MM.1S (cell line): ENCODE results near the gene MIPOL1.
"Not testable (repeated sequence)": the region's sequence is repeated elsewhere in the genome, so short reads cannot be mapped to it uniquely, and the experiment has no call there.

Experiments used
- EZH2phosphoT487 ChIP-seq: fragments of 300-600 bp; sonication (generic); IDR thresholded peaks from 2 replicates; pipeline ENCODE4 v1.6.1; 2018; ENCODE audit warnings: antibody characterized with exemption, low read length
- TF ChIP-seq, protein P1 (sequence below): fragments of 300-600 bp; sonication (generic); IDR thresholded peaks from 2 replicates; pipeline ENCODE4 v1.5.1; 2016; ENCODE audit warnings: antibody characterized with exemption, low read length, mixed read lengths

DNA sequence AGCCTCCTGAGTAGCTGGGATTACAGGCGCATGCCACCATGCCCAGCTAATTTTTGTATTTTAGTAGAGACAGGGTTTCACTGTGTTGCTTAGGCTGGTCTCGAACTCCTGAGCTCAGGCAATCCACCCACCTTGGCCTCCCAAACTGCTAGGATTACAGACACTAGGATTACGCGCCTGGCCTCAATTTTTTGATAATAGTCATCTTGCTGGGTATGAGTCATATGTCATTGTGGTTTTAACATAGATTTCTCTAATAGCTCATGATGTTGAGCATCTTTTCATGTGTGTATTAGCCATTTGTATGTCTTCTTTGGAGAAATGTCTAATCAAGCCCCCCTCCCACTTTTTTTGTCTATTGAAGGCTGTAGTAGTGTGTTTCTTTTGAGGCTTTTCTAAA, 38.3 kb downstream of the MIPOL1 start:
- TF ChIP-seq, protein P1, sequence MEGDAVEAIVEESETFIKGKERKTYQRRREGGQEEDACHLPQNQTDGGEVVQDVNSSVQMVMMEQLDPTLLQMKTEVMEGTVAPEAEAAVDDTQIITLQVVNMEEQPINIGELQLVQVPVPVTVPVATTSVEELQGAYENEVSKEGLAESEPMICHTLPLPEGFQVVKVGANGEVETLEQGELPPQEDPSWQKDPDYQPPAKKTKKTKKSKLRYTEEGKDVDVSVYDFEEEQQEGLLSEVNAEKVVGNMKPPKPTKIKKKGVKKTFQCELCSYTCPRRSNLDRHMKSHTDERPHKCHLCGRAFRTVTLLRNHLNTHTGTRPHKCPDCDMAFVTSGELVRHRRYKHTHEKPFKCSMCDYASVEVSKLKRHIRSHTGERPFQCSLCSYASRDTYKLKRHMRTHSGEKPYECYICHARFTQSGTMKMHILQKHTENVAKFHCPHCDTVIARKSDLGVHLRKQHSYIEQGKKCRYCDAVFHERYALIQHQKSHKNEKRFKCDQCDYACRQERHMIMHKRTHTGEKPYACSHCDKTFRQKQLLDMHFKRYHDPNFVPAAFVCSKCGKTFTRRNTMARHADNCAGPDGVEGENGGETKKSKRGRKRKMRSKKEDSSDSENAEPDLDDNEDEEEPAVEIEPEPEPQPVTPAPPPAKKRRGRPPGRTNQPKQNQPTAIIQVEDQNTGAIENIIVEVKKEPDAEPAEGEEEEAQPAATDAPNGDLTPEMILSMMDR = not testable (repeated sequence)
- not testable (repeated sequence) for TF ChIP-seq EZH2phosphoT487
